A204.1 (cell line): ENCODE data around the gene WDFY4.
"Not testable (repeated sequence)": the region's sequence is repeated elsewhere in the genome, so short reads cannot be mapped to it uniquely, and the experiment has no call there.

ENCODE experiments used
- FAIRE-seq: peaks from 2 replicates; lab custom pipeline; 2012; peaks lifted over from hg19 to GRCh38; lab: Jason Lieb, UNC

The WDFY4 gene

DNA sequence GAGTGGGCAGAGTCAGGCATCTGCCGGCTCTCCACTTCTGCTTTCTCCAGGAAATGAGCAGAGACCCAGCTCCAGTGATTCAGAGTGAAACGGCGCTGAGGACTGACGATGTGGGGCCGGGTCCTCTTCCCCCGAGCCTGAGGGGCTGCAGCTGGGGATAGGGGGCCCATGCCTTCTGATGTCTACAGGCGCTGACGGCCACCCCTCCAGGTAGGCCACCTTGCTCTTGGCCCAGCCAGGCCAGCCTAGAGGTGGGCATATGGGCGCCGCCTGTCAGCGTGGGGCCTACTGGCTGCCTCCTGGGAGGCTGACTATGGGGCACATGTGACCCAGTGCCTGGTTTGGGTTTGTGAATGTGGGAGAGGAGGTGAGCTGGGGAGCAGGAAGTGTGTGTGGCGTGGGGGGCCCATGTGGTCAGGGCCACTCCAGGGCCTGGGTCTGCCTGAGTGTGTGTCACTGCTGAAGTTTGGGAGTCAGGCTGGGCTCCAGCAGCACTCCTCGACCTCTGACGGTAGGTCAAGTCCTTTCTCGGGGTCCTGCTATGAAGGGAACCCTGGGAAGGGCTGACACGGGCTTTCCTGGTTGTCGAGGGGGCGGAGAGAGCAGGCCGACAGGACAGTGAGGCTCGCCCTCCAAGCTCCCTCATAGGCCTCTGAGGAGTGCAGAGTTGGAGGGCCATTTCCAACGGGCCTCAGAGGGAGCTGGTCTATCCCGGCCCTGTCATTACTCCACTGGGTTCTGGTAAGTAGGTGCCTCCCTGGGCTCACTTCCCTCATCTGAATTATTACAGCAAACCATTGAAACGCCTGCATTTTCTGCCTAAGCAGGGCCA is at the start of gene WDFY4:
WDFY4 (plus strand) TSS at position 82 of the 832 bp plus-strand sequence. CDS start 24,860 bp downstream, outside the sequence.
- no peak for FAIRE-seq

DNA sequence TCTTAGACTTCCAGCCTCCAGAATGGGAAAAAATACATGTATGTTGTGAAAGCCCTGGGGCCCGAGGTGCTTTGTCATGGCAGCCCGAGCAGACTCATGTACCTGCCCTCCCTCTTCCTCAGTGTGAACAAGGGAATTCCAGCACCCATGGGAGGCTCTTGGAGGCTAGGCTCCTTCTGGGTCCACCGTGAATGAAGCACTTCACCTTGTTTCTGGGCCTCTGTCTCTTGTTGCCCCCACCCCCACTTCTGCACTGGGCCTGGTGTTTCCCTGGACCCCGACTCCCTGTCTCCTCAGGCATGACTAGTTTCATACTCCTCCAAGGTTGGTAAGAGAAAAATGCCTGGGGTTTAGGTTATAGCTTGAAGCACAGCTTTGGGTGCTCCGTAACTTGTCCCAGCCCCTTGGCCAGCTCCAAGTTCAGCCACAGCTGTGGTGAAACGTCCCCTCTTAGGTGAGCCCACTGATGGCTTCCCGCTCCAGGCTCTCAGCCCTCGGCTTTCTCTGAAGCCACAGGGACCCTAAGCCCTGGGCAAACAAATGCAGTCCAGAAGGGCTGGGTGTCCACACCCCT is 49.6 kb upstream of the WDFY4 start:
- FAIRE-seq = no peak

GRCh38 chr10:48636231-48636630 is 48.4 kb upstream of the WDFY4 start:
- no peak for FAIRE-seq

- no peak for FAIRE-seq
Observed at GRCh38 chr10:48636901-48637300, 47.8 kb upstream of the WDFY4 start.

DNA sequence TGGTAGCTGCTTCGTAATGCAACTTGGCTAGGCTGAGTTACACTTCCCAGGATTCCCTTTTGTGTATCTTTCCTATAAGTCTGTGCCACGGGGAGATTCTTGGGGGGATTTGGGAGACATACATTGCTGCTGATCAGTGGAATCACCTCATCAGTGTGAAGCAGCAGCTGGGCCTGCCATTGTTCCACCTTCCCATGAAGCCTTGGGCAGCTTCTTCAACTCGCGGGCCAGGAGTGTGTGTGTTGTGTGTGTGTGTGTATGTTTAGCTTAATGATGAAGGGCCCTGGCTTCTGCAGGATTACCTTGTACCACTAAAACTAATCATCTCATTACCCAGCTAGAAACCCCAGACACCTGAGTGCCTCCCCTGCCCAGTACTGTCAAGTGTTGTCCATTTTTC is 46.5 kb upstream of the WDFY4 start:
- no peak for FAIRE-seq

DNA sequence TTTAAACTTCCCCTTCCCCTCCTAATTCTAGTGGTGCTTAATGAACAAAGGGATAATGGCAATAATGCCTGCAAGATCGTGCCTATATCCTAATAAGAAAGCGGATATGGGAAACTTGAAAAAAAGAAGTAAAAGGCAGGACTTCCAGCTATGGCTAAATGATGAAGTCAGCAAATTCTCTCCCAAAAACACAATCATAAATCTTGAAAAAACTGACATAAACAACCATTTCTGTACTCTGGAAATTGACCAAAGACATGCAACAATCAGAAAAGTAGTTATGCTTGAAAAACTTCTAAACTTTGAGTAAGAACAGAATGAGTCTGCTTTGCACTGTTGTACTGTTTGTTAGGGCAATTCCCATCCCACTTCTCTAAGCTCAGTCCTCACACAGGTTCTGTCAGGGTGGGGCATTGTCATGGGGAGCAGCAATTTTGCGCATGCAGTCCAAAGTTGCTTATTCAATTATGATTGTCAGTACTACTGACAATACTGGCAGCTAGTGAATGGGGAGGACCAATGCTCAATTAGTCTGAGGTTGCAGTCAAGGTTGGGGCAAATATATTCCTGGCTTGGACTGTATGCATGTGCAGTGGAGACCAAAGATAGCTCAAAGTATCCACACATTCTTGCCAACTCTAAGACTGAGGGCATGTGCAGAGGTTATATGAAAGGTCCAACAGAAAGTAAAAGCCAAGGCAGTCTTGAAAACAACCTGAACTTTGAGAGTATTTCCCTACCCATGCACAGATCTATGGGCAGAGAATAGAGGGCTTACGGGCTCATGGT is 45.7 kb upstream of the WDFY4 start:
- FAIRE-seq = no peak

DNA sequence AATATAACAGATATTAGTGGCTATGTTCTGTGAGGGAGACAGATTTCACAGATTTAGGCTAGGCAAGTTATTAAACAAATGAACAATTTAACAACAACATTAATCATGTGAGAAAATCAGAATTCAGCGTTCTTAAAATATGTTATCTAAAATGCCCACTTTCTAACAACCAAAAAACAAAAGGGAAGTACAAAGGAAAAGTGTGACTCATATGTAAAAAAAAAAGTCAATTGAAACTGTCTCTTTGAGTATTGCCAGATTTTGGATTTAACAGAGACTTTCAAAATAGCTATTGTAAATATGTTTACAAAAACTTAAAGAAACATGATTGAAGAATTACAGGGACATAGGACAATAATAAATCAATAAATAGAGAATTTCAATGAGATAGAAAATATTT is 45.0 kb upstream of the WDFY4 start:
- FAIRE-seq = no peak

GRCh38 chr10:48640326-48640725 is 44.3 kb upstream of the WDFY4 start:
- FAIRE-seq = no peak

DNA sequence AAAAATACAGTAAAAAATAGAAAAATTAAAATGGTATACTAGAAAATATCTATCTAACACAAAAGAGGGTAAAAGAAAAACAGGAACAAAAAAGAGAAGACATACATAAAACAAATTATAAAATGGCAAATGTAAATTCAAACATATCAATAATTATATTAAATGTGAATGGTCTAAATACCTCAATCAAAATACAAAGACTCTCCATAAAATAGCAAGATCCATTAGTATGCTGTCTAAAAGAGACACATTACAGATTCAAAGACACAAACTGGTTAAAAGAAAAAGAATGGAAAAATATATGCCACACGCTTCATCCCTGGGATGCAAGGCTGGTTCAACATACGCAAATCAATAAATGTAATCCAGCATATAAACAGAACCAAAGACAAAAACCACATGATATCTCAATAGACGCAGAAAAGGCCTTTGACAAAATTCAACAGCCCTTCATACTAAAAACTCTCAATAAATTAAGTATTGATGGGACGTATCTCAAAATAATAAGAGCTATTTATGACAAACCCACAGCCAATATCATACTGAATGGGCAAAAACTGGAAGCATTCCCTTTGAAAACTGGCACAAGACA is 43.5 kb upstream of the WDFY4 start:
- FAIRE-seq = not testable (repeated sequence)

DNA sequence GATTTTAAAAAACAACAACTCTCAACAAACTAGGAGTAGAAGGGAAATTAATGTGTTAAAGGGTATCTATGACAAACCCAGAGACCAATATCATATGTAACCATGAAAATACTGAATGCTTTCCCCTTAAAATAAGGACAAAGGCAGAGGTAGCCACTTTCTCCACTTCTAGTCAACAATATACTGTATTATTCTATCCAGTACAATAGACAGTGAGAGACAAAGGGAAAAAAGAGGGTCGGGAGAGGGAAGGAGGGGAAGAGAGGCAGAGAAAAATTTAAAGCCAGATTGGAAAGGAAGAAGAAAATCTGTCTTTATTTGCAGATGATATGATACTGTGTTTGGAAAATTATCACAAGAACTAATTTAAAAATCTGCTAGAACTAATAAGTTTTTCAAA is 39.1 kb upstream of the WDFY4 start:
- FAIRE-seq = no peak

DNA sequence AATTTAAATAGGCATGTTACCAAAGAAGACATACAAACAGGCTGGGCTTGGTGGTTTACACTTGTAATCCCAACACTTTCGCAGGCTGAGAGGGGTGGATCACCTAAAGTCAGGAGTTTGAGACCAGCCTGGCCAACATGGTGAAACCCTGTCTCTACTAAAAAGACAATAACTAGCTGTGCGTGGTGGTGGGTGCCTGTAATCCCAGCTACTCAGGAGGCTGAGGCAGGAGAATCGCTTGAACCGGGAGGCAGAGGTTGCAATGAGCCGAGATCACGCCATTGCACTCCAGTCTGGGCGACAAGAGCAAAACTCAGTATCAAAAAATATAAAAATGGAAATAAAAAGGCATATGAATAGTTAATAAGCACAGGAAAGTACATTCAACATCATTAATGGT is 37.6 kb upstream of the WDFY4 start:
- FAIRE-seq = not testable (repeated sequence)

- no peak for FAIRE-seq
Observed at GRCh38 chr10:48648172-48648942, 36.3 kb upstream of the WDFY4 start.

- no peak for FAIRE-seq
Observed at GRCh38 chr10:48649349-48649944, 35.2 kb upstream of the WDFY4 start.

- no peak for FAIRE-seq
Observed at GRCh38 chr10:48651293-48651692, 33.4 kb upstream of the WDFY4 start.

DNA sequence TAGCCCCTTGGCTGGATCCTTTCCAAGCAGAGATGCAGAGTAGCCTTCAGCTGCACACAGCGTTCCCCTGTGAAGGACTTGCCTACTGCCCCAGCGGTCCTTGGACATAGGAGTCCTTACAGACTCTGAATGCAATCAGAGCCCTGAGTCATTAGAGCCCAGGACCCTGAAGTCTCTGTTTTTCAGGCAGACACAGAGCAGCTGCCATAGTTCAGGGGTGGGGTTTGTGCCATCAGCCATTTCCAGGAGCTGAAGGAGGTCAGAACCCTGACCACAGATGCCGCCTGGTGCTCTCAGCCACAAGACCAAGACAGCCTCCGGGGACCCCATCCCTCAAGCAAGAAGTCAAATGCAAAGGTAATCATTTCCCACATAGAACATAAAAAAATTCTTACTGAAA is 32.8 kb upstream of the WDFY4 start:
- no peak for FAIRE-seq

GRCh38 chr10:48652344-48652743 is 32.3 kb upstream of the WDFY4 start:
- FAIRE-seq = no peak

DNA sequence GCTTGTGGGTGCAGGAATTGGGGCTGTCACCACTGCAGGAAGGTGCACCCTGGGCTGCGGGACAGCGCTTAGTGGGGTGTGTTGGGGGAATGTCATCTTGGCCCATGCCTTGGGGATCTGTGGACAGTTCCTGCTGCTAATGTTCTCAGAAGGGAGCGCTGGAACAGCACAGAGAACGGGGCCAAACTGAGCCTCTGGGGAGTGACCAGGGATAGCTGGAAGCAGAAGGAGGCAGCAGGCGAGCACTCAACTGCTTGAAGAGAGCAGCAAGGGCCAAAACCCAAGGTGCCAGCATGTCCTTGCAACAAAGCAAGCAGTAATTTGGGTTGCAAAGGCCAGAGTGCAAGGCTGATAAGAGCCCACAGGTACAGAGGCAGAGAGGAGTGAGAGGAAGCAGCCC is 31.3 kb upstream of the WDFY4 start:
- FAIRE-seq = no peak

GRCh38 chr10:48653944-48654698 is 30.6 kb upstream of the WDFY4 start:
- FAIRE-seq = no peak

- no peak for FAIRE-seq
Observed at GRCh38 chr10:48655411-48656240, 29.0 kb upstream of the WDFY4 start.
